Activated CD4-positive, alpha-beta T cell treated with anti-CD3 and anti-CD28 coated beads for 24 hours (primary cell): ENCODE measurements around the gene CENPK.
"Not testable (repeated sequence)": the region's sequence is repeated elsewhere in the genome, so short reads cannot be mapped to it uniquely, and the experiment has no call there.

Source experiments
- DNase-seq, 2 donors: peaks; one replicate each; pipeline ENCODE4 v3.0.0-alpha.2; 2020; ENCODE audit warnings: low read depth in 2 of 2

Gene CENPK

GRCh38 chr5:65562731-65563701 lies at the start of gene CENPK, which contains the start of gene PPWD1:
CENPK (minus strand) TSS chr5:65563168; CDS start chr5:65554907, 8,261 bp downstream.
PPWD1 (plus strand) TSS chr5:65563296; CDS start chr5:65563311, 15 bp downstream.
- DNase-seq, result peak; percentile 89

- no peak for DNase-seq
Measured at GRCh38 chr5:65612298-65612907, 49.4 kb upstream of the CENPK start.

- DNase-seq, result no peak
Measured at GRCh38 chr5:65611524-65611923, 48.6 kb upstream of the CENPK start.

- not testable (repeated sequence) for DNase-seq
Measured at GRCh38 chr5:65601761-65602160, 38.8 kb upstream of the CENPK start.

GRCh38 chr5:65588694-65589093 lies 25.7 kb upstream of the CENPK start:
- DNase-seq, result no peak

GRCh38 chr5:65577141-65577540 lies 14.2 kb upstream of the CENPK start:
- no peak for DNase-seq

GRCh38 chr5:65570598-65571226 lies 7.7 kb upstream of the CENPK start:
- no peak for DNase-seq

- no peak for DNase-seq
Measured at GRCh38 chr5:65566505-65566904, 3.5 kb upstream of the CENPK start.

- DNase-seq, result no peak
Measured at GRCh38 chr5:65563777-65564176, 809 bp upstream of the CENPK start.

- no peak for DNase-seq
Measured at GRCh38 chr5:65556718-65557117, 6.2 kb downstream of the CENPK start.

GRCh38 chr5:65556181-65556580 lies 6.8 kb downstream of the CENPK start:
- no peak for DNase-seq

- DNase-seq, result no peak
Measured at GRCh38 chr5:65555287-65555686, 7.7 kb downstream of the CENPK start.

- DNase-seq, result no peak
Measured at GRCh38 chr5:65553941-65554340, 9.0 kb downstream of the CENPK start.

GRCh38 chr5:65548281-65548680 lies 14.7 kb downstream of the CENPK start:
- DNase-seq, result no peak

- DNase-seq, result no peak
Measured at GRCh38 chr5:65546141-65546540, 16.8 kb downstream of the CENPK start.

GRCh38 chr5:65544473-65544872 lies 18.5 kb downstream of the CENPK start:
- no peak for DNase-seq

GRCh38 chr5:65539827-65540226 lies 23.1 kb downstream of the CENPK start:
- DNase-seq, result no peak

- DNase-seq, result no peak
Measured at GRCh38 chr5:65535529-65535987, 27.4 kb downstream of the CENPK start.

- DNase-seq, result no peak
Measured at GRCh38 chr5:65530904-65531303, 32.1 kb downstream of the CENPK start.

- DNase-seq, result no peak
Measured at GRCh38 chr5:65525726-65526125, 37.2 kb downstream of the CENPK start.

- no peak for DNase-seq
Measured at GRCh38 chr5:65512170-65512937, 50.6 kb downstream of the CENPK start.

GRCh38 chr5:65508978-65509377 lies 54.0 kb downstream of the CENPK start:
- no peak for DNase-seq
